Activated CD4-positive, alpha-beta T cell treated with anti-CD3 and anti-CD28 coated beads, Interleukin-2, amount 50 U/mL, for 1 hour (primary cell): ENCODE measurements around the gene SLC17A7.
A peak's percentile ranks its signal among the peaks of the same experiment; 100 is the strongest.

Experiments used
- DNase-seq: peaks from one replicate; pipeline ENCODE4 v3.0.0-alpha.2; 2020

SLC17A7 gene

DNA sequence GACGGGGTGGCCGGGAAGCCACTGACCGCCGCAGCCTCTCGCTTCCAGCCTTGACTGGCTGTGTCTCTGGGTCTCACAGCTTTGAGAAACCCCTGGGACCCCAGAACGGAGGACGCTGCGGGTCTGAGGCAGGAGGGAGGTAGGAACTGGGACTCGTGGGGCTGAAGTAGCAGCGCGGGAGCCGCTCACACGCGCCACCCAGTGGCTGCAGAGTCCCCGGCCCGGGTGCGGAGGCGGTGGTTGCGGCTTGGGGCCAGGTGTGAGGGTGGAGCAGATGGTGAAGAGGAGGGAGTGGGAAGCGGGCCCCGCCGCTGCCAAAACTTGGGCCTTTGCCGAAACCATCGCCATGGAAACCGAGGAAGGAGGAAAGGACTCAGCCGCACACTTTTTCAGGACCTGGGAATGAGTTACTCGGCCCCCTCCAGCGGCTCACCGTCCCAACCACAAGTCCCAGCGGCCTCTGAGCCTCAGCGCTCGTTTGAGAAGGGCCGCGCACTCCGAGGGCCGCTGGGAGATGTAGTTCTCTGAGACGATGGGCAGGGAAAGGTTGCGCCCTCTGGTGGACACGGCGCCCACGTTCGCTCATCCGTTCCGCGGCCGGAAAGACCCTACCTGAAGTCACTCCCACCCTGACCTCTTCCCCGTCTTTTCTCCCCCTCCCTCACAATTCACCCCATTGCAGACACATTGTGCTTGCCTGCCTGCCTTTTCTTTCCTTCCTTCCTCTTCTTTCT, 2.2 kb upstream of the SLC17A7 start:
- peak; percentile 91 for DNase-seq

DNA sequence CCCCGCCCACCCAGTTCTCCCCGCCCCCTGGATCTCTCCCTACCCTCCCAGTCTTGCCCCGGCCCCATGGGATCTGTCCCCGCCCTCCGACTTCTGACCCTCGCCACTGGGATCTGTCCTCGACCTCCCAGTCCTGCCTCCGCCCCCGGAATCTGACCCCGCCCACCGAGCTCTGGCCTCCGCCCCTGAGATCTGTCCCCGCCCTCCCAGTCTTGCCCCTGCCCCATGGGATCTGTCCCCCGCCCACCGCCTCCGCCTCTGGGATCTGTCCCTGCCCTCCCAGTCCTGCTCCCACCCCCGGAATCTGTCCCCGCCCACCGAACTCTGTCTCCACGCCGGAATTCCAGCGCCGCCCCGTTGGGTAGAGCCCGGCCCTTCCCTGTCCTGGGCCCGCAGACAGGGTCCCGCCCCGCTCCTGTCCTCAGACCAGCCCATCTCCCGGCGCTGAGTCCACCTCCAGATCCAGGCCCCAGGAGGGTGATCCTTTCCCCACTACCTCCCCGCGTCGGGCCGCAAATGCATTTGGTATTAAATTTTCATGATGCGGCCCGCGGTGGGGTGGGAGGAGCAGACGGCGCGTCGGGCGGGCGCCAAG, 1.5 kb upstream of the SLC17A7 start:
- peak; percentile 46 for DNase-seq

DNA sequence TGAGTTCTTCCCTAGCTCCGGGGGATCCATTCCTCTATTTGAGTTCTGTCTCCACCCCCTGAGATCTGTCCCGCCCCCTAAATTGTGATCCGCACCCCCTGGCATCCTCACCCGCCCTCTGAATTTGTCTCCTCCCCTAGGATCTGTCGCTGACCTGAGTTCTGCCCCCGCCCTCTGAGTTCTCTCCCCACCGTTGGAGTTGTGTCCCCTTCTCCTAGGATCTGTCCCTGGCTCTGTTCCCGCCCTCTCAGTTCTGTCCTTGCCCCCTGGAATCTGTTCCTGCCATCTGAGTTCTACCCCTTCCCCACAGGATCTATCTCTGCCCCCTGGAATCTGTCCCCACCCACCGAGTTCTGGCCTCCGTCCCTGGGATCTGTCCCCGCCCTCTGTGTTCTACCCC, 1.0 kb upstream of the SLC17A7 start:
- DNase-seq = no peak

DNA sequence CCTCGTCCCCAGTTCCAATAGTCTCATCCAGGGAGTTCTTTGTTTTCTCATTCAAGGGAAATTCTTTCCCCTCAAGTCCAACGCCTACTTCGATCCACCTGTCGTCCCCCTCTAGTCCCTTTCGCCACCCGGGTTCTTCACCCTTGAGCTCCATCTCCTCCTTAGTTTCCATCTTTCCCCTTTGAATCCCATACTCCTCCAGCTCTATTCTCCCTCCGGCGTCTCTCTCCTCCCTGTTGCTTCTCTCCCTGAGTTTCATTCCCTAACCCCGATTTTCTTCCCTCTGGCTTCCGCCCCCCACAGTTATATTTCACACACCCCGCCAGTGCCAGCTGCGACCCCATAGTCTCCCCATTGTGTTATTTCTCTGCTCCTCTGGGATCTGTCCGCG, 628 bp upstream of the SLC17A7 start:
- no peak for DNase-seq

DNA sequence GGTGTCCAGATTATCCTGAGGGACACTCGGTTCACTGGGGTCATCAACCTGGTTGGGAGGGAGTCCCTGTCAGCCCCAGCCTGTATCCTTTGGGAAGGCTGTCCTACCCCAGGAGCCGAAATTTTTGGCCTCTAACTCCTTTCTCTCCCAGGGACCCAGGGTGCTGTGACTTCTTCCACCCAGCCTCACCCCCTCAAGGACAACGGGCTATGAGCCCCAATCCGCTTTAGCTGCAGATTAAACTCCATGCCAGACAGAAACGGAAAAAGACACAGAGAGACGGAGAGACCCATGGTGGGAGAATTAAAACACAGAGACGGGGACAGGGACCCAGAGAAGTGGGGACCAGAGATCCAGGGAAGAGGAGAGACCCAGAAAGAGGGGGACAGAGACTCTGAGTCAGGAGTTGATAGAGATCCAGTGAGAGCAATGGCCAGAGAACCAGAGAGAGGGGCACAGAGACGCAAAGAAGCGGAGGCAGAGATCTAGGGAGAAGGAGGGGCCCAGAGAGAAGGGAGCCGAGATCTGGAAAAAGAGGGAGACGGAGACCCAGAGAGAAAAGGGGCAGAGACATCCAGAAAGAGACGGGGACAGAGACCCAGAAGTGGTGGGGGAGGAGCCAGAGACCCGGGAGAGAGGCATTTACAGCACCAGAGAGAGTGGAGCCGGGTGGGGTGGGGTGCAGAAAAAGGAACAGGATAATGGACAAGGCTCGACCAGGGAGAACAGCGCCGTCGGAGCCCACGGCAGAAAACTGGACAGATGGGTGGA, 703 bp downstream of the SLC17A7 start:
- no peak for DNase-seq

DNA sequence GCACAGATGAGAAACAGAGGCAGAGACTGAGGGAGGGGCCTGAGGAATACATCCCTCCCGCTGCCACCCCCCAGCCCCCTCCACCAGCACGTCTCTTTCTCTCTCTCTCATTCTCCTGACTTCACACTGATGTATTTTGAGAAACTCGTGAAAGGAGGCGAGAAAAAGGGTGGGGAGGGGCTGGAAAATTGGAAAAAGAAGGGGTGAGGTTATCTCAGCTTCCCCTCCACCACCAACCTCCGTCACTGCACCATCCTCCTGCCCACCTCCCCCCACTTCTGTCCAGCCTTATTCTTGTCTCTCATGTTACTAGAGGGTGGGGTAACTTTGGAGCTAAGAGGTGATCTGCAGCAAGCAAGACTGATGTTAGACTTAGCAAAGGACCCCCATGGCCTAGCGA, 1.5 kb downstream of the SLC17A7 start:
- DNase-seq = no peak

DNA sequence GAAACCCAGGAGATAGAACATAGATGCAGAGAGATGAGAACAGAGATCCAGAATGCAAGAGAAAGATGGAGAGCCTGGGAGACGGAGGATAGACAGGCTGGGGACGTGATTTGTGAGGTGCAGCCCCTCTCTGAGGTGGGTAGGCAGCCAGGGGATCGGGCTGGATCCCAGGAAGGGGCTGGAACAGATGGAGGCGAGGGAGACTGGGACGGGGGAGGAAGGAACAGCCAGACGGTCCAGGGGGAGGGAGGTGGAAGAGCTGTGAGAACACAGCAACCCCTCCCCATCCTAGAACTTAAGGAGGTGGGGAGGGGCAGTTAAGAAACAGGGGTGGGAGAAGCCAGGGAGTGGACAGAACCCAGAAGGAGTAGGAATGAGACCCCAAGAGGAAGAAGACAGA, 3.1 kb downstream of the SLC17A7 start:
- no peak for DNase-seq

DNA sequence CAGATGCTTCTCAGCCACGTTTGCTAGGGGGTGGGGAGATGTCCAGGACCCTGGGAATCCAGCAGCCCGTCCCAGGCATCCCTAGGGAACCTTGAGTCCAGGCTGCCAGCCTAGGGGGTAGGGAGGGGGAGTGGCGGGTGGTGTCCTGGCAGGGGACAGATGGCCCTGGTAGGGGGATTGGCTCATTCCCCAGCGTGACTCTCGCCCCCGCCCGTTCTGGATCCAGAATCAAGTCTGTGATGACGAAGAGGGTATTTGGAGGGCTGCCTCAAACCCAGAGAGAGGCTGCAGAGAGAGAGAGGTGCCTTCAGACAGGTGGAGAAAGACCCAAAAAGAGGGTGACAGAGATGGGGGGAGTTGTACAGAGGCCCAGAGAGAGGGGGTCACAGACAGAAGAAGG, 4.1 kb downstream of the SLC17A7 start:
- DNase-seq = no peak

DNA sequence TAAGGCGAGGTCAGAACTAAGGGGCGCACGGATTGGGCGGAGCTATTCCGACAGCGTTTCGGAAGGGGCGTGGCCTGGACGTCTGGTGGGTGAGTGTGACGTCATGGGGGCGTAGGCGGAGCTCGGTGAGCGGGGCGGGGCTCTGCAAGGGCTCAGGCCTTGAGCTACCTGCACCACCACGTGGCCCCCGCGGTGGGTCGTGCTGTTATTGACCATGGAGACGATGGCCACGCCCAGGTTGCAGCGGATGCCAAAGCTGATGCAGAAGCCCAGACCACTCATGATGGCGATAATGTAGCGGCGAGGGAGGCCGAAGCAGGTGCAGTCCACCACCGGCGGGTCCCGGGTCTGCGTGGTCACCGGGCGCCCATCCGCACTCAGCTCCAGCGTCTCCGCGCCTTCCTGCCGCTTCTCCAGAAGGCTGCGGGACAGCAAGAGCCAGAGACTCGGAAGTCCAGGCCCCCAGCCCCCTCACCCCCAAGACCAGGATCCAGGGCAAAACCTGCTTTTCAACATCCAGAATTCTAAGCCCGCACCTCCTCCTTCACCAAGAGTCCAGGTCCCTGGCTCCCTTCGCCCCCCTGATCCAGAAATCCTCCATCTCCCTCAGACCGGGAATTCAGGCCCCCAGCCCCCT, 4.8 kb downstream of the SLC17A7 start:
- peak; percentile 54 for DNase-seq

DNA sequence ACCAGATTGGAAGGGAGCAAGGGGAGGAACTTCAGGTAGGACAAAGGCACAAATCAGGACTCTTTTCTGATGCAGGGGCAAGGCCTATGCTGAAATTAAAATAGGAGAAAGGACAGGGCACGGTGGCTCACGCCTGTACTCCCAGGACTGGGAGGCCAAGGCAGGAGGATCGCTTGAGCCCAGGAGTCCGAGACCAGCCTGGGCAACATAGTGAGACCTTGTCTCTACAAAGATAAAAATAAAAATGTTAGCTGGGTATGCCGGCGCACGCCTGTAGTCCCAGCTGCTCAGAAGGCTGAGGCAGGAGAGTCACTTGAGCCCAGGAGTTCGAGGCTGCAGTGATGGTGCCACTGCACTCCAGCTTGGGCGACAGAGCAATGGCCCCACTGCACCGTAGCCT, 5.7 kb downstream of the SLC17A7 start:
- DNase-seq = no peak

DNA sequence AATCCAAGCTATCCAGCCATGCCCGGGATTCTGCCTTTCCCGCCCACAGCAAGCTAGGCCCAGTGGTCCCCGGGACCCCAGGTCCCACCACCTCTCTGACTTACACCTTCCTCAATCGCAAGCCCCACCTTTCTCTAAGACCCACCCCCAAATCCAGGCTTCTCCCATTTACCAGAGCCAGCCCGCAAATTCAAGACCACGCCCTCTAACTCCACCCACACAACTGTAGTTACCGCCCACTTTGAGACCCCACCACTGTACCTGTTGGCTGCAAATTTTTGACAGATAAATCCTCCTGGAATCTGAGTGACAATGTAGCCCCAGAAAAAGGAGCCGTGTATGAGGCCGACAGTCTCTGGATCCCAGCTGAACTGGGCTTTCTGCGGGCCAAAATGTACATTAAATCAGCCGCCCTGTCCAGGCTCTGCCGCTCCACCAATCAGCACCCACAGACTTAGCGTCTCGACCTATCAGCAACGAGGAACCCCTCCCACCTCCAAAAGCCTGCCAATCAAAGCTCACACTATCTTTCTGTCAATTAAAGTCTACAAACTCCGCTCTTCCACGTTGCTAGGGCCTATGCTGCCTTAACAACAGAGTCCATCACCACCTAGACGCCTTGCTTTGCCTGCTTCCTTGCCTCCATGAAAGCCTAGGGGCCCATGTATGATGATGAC, 6.3 kb downstream of the SLC17A7 start:
- DNase-seq = no peak

DNA sequence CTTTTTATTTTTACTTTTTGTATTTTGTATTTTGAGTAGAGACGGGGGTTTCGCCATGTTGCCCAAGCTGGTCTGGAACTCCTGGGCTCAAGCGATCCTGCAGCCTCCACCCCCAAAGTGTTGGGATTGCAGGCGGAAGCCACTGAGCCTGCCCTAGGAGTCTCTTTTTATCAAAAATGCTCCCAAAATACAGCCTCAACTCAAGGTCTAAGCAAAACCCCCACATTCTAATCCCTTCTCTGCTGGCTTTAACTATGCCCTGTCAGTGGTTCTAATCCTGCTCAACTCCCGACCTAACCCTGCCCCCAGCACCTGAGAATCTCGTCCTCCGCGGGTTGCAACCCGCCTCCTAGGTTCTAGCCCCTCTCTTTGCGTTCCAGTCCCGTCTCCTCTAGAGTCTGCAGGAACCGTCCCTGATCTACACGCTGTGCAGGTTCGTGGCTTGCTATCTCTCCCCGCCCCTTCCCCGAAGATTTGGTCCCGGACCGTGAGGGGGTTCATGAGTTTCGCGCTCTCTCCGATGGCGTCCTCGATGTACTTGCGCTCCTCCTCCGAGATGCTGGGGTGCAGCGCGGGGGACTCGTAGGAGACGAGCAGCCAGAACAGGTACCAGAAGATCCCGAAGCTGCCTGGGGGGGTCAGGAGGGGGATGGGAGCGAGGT, 8.0 kb downstream of the SLC17A7 start:
- no peak for DNase-seq

DNA sequence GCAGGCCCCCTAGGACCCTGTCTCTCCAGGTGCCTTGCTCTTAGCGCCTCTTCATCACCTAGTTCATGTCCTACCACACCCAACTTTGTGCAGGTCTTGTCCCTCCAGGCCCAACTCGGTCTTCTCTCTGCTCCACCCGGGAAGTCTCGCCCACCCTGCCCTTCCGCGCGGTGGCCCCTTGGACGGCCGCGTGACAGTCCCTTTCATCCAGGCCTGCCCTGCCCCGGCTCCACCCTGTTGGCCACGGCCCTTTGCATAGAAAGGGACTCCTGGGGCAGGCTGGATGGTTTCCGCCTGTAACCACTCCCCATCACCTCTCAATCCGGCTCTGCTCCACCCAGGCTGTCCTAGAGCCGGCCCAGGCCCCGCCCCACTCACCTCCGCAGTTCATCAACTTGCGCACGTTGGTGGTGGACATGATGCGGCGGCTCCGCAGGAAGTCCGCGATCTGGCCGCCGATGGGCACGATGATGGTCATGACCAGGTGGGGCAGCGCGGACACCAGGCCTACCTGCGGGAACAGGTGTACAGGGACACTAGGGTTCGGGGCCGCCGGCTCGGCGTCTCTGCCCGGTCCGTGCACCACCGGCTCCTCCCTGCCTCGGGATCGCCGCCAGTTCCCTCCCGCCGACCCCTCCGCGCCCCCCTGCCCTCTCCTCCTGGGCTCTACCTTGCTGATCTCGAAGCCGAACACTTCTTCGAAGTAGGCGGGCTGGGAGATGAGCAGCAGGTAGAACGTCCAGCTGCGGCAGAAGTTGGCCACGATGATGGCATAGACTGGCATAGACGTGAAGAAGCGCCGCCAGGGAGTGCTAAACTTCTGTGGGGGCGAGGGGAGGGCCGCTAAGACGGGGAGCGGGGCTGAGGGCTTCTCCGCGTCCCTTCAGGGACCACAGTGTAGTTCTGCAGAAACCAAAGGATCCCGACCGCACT, 8.9 kb downstream of the SLC17A7 start:
- no peak for DNase-seq

DNA sequence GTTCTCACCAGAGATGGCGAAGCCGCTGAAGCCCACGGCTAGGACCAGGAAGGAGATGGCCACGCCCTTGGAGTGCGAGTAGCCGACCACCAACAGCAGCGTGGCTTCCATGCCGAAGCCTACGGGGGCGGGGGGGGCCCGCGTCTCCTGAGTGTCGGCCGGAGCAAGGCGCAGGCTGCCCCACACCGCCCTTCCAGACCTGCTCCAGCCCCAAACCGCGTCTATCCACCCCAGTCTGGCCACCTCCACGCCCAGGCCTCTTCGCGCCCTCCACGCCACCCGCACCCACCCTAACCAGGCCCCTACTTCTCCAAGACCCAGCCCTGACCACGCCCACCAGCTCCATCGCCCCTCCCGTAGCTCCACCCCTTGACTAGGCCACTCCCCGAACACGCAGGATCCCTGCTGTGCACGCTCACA, 10.0 kb downstream of the SLC17A7 start:
- DNase-seq = no peak

DNA sequence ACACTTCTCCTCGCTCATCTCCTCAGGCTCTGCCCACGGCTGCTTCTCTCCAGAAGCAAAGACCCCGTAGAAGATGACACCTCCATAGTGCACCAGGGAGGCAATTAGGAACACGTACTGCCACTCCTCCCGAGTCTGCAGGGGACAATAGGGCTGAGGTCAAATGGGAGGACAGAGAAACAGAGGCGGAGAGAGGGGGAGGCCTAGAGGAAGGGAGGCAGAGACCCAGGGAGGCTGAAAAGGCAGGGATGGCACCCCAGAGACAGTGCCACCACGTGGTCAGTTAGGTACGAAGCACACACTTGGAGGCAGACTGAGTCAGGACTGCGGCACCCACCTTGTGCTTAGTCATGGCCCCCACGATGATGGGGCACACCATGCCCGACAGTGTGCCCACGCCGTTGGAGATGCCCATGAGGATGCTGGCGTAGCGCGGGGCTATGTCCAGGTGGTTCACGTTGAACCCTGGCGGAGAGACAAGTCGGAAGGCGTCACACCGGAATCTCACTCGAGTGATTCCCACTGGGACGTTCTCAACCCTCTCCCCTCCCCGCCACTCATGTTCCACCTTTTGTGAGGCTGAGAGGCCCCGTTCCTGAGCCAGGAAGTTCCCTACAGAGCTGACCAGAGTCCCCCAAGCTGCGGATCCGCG, 10.5 kb downstream of the SLC17A7 start:
- no peak for DNase-seq

DNA sequence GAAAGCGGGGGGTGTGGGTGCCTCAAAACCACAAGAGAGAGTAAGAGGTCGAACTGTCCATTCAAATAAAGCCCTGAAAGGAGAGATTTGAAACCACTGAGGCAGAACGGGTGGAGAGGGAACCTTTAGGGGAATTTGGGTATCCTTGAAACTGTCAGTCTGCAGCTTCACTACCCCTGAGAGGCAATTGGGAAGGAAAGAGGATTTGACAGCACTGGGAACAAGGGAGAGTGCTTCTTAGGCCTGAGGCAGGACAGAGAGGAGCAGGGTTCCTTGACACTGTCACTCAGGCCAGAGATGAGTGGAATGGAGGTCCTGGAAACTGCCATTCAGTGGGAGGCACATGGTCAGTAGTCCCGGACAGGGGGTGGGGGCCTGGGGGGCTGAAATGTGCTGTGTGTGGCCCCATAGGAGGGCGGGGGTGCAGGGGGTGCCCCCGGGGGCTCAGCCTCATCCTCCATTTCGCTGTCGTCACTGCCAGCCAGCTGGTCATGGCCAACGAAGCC, 11.1 kb downstream of the SLC17A7 start:
- DNase-seq = no peak

DNA sequence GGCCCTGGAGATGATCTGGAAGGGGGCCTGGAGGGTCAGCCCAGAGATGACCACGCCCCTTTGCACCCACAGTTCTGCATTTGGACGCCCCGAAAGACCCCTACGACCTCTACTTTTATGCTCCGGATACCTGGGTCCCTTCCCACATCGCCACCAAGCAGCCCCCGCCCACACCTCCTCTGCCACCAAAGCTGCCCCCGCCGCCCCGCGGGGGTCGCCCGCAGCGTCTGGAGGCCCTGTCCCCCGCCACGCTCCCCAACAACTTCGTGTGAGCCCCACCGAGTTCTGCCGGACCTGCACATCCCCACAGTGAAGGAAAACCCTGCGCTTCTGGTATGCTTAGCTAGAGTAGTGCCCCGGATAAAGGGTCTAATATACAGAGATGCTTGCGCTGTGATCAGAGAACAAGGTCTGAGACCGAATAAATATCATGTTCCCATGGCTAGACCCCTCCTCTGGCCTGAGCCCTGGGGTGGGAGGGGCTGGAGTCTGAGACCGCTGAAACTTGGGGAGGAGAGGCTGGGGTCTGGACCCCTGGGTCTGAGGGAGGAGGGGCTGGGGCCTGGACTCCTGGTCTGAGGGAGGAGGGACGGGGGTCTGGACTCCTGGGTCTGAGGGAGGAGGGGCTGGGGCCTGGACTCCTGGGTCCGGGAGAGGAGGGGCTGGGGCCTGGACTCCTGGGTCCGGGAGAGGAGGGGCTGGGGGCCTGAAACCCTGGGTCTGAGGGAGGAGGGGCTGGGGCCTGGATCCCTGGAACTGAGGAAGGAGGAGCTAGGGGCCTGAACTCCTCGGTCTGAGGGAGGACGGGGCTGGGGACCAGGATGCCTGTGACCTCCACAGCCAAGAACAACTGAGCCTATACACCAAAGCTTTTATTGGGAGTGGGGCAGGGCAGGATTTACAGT, 12.5 kb downstream of the SLC17A7 start:
- no peak for DNase-seq

DNA sequence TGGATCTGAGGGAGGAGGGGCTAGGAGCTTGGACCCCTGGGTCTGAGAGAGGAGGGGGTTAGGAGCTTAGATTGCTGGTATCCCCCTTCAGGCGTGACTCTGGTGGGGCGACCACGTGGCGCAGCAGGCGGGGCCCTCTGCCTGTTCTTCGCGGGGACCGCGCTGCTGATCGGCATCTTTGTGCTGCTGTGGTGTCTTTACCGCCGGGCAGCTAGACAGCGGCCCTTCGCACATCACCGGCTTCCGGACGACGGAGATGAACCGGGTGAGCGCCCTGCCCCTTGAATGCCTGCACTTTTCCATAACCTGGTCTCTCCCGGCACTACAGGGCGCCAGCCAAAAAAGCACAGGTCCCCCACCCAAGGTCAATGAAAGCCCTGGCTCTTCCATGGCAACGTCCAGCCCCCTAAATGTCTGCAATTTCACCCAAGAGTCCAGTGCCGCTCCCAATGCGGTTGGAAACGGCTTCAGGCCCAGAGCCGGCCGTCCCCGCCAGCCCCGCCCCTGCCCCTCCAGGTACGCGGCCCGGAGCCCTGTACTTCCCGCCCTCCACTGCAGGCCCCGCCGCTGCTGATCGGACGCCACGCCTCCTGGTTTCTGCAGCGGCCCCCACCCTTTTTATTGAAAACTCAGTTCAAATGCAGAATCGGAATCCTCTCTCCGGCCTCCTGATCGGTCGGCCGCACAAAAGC, 13.3 kb downstream of the SLC17A7 start:
- no peak for DNase-seq

DNA sequence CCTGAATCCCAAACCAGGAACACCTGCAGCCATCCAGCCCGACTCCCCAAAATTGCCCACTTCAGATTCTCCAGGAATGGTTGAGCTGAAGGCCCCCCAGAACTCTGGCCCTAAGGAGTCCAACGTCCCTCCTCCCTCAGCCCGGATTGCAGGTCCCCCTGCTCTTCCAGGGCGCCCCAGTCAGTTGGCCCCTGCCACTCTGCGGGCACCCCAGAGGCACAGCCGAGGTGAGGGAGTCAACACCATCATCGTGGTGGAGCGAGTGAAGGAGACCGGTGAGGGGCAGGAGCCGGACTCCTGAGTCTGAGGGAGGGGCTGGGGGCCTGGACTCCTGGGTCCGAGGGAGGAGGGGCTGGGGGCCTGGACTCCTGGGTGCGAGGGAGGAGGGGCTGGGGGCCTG, 14.0 kb downstream of the SLC17A7 start:
- DNase-seq = no peak
